ENCODE data around the gene STARD7. TPM values are rescaled to one million over a fixed set of nuclear protein-coding genes. Genes with fewer than 3 reads are reported as not detected.

Gene STARD7
- total and polyA plus RNA-seq, 10 of the 15 experiments (the other 5 are each of a cell fraction or from before 2014, with no cell fraction given), result 85.4 to 237 (median 153) TPM

DNA sequence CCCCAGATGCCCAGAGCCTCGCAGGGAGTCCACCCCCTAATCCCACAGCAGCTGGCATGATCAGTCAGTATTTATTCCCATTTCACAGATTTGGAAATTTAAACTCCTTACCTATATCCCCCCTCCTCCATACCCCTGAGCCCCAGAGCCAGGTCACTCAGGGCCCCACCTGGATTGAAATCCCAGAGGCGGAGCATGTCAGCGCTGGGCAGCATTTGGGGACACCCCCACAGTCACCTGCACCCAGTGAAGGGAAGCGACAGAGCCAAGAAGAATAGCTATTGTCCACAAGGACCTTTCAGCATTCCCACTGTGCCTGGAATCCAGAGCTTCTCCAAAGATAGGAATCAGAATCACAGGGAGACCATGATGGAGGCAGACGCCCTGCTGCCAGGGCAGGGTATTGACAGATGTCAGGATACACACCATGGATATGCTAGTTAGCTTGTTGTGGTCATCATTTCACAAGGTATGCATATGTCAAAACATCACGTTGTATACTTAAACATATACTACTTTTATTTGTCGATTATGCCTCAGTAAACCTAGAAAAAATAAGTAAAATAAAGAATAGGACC lies 69.4 kb downstream of the STARD7 start:
- intact Hi-C loops (cut with micrococcal nuclease; ENCODE audit: unreplicated experiment) (loop anchor here (2.0 kb wide), 1 partner anchor 126 kb away; the partner anchor contains the start of gene TMEM127), in situ Hi-C loops (cut with MboI) (no loop called here)
- no peak overlapping the region for H3K9ac ChIP-seq (ENCODE audit: control insufficient read depth, insufficient read depth, low read length)
- H4K20me1 ChIP-seq (ENCODE audit: control insufficient read depth, insufficient read depth), result no peaks in the 10 kb centered on the region
- ChIA-PET POLR2A (interaction anchor here (0.5 to 3.9 kb wide), 8 partner anchors 8 to 123 kb away, joined by 3 to 31 read pairs (median 6); no protein-coding TSS in a partner anchor), CTCF (interaction anchor here (0.8 to 14.4 kb wide), 29 partner anchors 9 to 371 kb away, joined by 3 to 535 read pairs (median 7); partner anchors contain the start of genes ADRA2B, ITPRIPL1 and STARD7), RAD21 (ENCODE audit: unreplicated experiment) (interaction anchor here (0.6 to 18.1 kb wide), 17 partner anchors 8 to 191 kb away, joined by 3 to 463 read pairs (median 9); partner anchors contain the start of gene CIAO1), SMC1A (ENCODE audit: uncharacterized antibody, unreplicated experiment) (interaction anchor here (0.8 to 14.4 kb wide), 23 partner anchors 9 to 370 kb away, joined by 3 to 338 read pairs (median 5); no protein-coding TSS in a partner anchor)
- no peak for DNase-seq (ENCODE audit: low read depth, low spot score)
- H3K27ac ChIP-seq (ENCODE audit: control insufficient read depth, insufficient read depth), result no peak overlapping the region
- H2AFZ ChIP-seq (ENCODE audit: control insufficient read depth, low read depth, low read length), result no peak overlapping the region
- peaks cover 17% of the 10 kb centered on the region for H3K79me2 ChIP-seq (ENCODE audit: control insufficient read depth, insufficient read depth, low read length)
- WGBS (ENCODE audit: insufficient coverage, insufficient replicate concordance, low lambda C conversion rate, missing lambda C conversion rate), result 26% methylated on average over 7 of the region's 7 CpGs
- no peaks in the 10 kb centered on the region; a peak in 1 of 4 replicates for H3K27me3 ChIP-seq (replicated peaks in 1 of 2; ENCODE audit: control insufficient read depth in 2 of 2, insufficient read depth in 2 of 2, low read length in 1 of 2)
- H3K36me3 ChIP-seq (ENCODE audit: control insufficient read depth in 2 of 2, insufficient read depth in 2 of 2, low read length in 1 of 2), result peaks cover 7% of the 10 kb centered on the region in 2 experiments; a peak in 2 of 4 replicates
- peaks cover 13% of the 10 kb centered on the region for H3K4me1 ChIP-seq (ENCODE audit: control insufficient read depth, insufficient read depth, low read length)
- ATAC-seq, result no peak
- no peak overlapping the region for H3K4me3 ChIP-seq
- no peak overlapping the region; the same call in 1 of the 2 replicates for H3K4me2 ChIP-seq (ENCODE audit: control insufficient read depth, insufficient read depth)
- no peak for FAIRE-seq
- no TSS peak for BruUV-seq (replicated peaks)
- no peaks in the 10 kb centered on the region for H3K9me3 ChIP-seq (replicated peaks; ENCODE audit: control insufficient read depth, insufficient read depth, low read length)
- no peak for TF ChIP-seq NR2C1 (IDR thresholded peaks at IDR 0.05)
- TF ChIP-seq NFYA (IDR thresholded peaks at IDR 0.05; ENCODE audit: borderline replicate concordance, low read depth, low read length), result no peak
- TF ChIP-seq RELB (IDR thresholded peaks at IDR 0.05; ENCODE audit: low read depth), result 0 out of 2 replicates have a peak, but pooled peaks have one; percentile 5
- peak; percentile 10 to 44; a peak in 2 of 4 replicates for TF ChIP-seq IKZF2 (IDR thresholded peaks at IDR 0.05)
- no peak for TF ChIP-seq SIX5 (IDR thresholded peaks at IDR 0.05; ENCODE audit: low read depth, low read length, severe bottlenecking)
- no peak for TF ChIP-seq FOXM1 (IDR thresholded peaks at IDR 0.05; ENCODE audit: low read depth, low read length)
- TF ChIP-seq STAT1 (conservative IDR thresholded peaks at IDR 0.05), result no peak
- TF ChIP-seq SPI1 (IDR thresholded peaks at IDR 0.05; ENCODE audit: borderline replicate concordance, insufficient read depth, low read depth, low read length), result no peak
- no peak for TF ChIP-seq CBX3 (IDR thresholded peaks at IDR 0.05; ENCODE audit: borderline replicate concordance, low read depth)
- TF ChIP-seq POU2F2 (IDR thresholded peaks at IDR 0.05; ENCODE audit: borderline replicate concordance, low read depth, low read length), result peak; percentile 24; the same call in 1 of the 3 replicates
- TF ChIP-seq EED (IDR thresholded peaks at IDR 0.05; ENCODE audit: low read depth), result no peak
- TF ChIP-seq, protein P1, sequence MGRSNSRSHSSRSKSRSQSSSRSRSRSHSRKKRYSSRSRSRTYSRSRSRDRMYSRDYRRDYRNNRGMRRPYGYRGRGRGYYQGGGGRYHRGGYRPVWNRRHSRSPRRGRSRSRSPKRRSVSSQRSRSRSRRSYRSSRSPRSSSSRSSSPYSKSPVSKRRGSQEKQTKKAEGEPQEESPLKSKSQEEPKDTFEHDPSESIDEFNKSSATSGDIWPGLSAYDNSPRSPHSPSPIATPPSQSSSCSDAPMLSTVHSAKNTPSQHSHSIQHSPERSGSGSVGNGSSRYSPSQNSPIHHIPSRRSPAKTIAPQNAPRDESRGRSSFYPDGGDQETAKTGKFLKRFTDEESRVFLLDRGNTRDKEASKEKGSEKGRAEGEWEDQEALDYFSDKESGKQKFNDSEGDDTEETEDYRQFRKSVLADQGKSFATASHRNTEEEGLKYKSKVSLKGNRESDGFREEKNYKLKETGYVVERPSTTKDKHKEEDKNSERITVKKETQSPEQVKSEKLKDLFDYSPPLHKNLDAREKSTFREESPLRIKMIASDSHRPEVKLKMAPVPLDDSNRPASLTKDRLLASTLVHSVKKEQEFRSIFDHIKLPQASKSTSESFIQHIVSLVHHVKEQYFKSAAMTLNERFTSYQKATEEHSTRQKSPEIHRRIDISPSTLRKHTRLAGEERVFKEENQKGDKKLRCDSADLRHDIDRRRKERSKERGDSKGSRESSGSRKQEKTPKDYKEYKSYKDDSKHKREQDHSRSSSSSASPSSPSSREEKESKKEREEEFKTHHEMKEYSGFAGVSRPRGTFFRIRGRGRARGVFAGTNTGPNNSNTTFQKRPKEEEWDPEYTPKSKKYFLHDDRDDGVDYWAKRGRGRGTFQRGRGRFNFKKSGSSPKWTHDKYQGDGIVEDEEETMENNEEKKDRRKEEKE (IDR thresholded peaks at IDR 0.05), result no peak
- TF ChIP-seq ZBTB40 (IDR thresholded peaks at IDR 0.05; ENCODE audit: borderline replicate concordance), result no peak
- peak; percentile 74; the same call in 1 of the 2 replicates for TF ChIP-seq IKZF1 (conservative IDR thresholded peaks at IDR 0.05)
- TF ChIP-seq POLR2AphosphoS5 (IDR thresholded peaks at IDR 0.05; ENCODE audit: low read length), result peak; percentile 37; the same call in 1 of the 2 replicates

Data from GM12878 (cell line).